Esophagus muscularis mucosa (tissue), 4 donors: Measurements from ENCODE around the gene TXNRD3. TPM values are rescaled to one million over a fixed set of nuclear protein-coding genes. Genes with fewer than 3 reads are reported as not detected.

Source experiments
- DNase-seq: peaks from one replicate; pipeline ENCODE4 v3.0.0-alpha.2; 2017; ENCODE audit errors: extremely low spot score
- H3K27ac ChIP-seq, 4 donors: fragments of 200-600 bp; sonication (generic); replicated peaks in 1 of 4; 1 replicate in 3 of 4; 2 replicates in 1 of 4; pipeline ENCODE4 v1.5.1; 2016 to 2019; ENCODE audit warnings: mild to moderate bottlenecking in 1 of 4
- H3K27me3 ChIP-seq, 4 donors: fragments of 200-600 bp; sonication (generic); one replicate each; pipeline versions ENCODE4 v1.5.1 to v1.6.0; 2016 to 2019
- H3K36me3 ChIP-seq, 4 donors: fragments of 200-600 bp; sonication (generic); one replicate each; pipeline ENCODE4 v1.5.1; 2016 to 2019
- H3K4me1 ChIP-seq, 4 donors: fragments of 200-600 bp; sonication (generic); one replicate each; pipeline ENCODE4 v1.5.1; 2016 to 2019
- H3K4me3 ChIP-seq, 4 donors: fragments of 200-600 bp; sonication (generic); 1 replicate in 2 of 4; 2 replicates in 2 of 4; pipeline ENCODE4 v1.5.1; 2016 to 2019; ENCODE audit warnings: mild to moderate bottlenecking in 4 of 4, moderate library complexity in 1 of 4
- H3K9me3 ChIP-seq, 4 donors: fragments of 200-600 bp; sonication (generic); 1 replicate in 3 of 4; 2 replicates in 1 of 4; pipeline ENCODE4 v1.5.1; 2016 to 2019
- CTCF ChIP-seq, 3 experiments: fragments of 200-600 bp in 2 of 3; fragments of 450-650 bp in 1 of 3; sonication (generic) in 2 of 3; IDR thresholded peaks; one replicate each; pipeline ENCODE4 v1.5.1; 2017 to 2019; ENCODE audit warnings: antibody characterized with exemption in 3 of 3, mild to moderate bottlenecking in 2 of 3, moderate library complexity in 1 of 3
- EP300 ChIP-seq: sonication (generic); formaldehyde crosslinking; IDR thresholded peaks from one replicate; pipeline ENCODE4 v1.6.1; 2017; ENCODE audit warnings: antibody characterized with exemption
- POLR2A ChIP-seq: fragments of 450-650 bp; IDR thresholded peaks from one replicate; pipeline ENCODE4 v1.6.1; 2017; ENCODE audit warnings: antibody characterized with exemption, moderate library complexity, mild to moderate bottlenecking, low read depth
- POLR2AphosphoS5 ChIP-seq, 2 donors: sonication (generic); formaldehyde crosslinking; IDR thresholded peaks; one replicate each; pipeline ENCODE4 v1.6.1; 2017; ENCODE audit warnings: antibody characterized with exemption in 2 of 2
- WGBS: methylation state at CpG from one replicate; pipeline ENCODE4 v1.1.5; 2018; 5-methylcytosine and 5-hydroxymethylcytosine counted together
- intact Hi-C: fragments of 100-400 bp; cut with DNase I; formaldehyde crosslinking; loops from one replicate; pipeline ENCODE4 v1.15.1; 2023
- total RNA-seq, 4 donors: library from RNA; depleted of rRNA; stranded (reverse); fragments of >200 nt; gene quantifications; one replicate each; pipeline versions ENCODE4 v1.1.0 to v1.2.1, GENCODE V29; 2016

Gene TXNRD3
- total RNA-seq, 4 donors from 2014 or later = 12.8 to 23.7 (median 18.7) TPM

- Histone ChIP-seq H3K4me3 (no peak overlapping the region), H3K27me3 (peaks cover 0 to 65% (median 0%) of the 10 kb centered on the region in 4 donors), H3K9me3 (no peaks in the 10 kb centered on the region), H3K27ac (no peak overlapping the region), H3K4me1 (peaks cover 0 to 4% (median 3%) of the 10 kb centered on the region in 4 donors), H3K36me3 (no peaks in the 10 kb centered on the region)
- TF ChIP-seq CTCF (IDR thresholded peaks at IDR 0.05) = peak in 1 of 3 experiments; percentile 25
- TF ChIP-seq EP300 = no peak
- no peak for TF ChIP-seq POLR2A
- intact Hi-C loops = no loop called here
- WGBS = 58% methylated on average over 10 of the region's 19 CpGs
- DNase-seq = peak; percentile 91
These were observed 5.3 kb upstream of the TXNRD3 start for GRCh38 chr3:126659915-126660886.

- WGBS = 92% methylated on average over 3 of the region's 3 CpGs
- no peak for TF ChIP-seq POLR2A
- peak; percentile 53 for DNase-seq
- no peaks in the 10 kb centered on the region for H3K9me3 ChIP-seq
- intact Hi-C loops = no loop called here
- H3K4me3 ChIP-seq = no peak overlapping the region
- H3K4me1 ChIP-seq = peaks cover 0 to 16% (median 11%) of the 10 kb centered on the region in 4 donors
- H3K36me3 ChIP-seq = no peaks in the 10 kb centered on the region
- H3K27ac ChIP-seq = no peak overlapping the region
- H3K27me3 ChIP-seq = peaks cover 0 to 61% (median 0%) of the 10 kb centered on the region in 4 donors
These were observed 3.7 kb upstream of the TXNRD3 start for GRCh38 chr3:126658584-126658983.

GRCh38 chr3:126657901-126658300 is 3.0 kb upstream of the TXNRD3 start:
- no peak overlapping the region for H3K4me3 ChIP-seq
- intact Hi-C loops = no loop called here
- DNase-seq = peak; percentile 42
- TF ChIP-seq POLR2AphosphoS5 (IDR thresholded peaks at IDR 0.05) (no peak), CTCF (IDR thresholded peaks at IDR 0.05) (no peak), EP300 (no peak), POLR2A (no peak)
- H3K4me1 ChIP-seq = peaks cover 0 to 21% (median 17%) of the 10 kb centered on the region in 4 donors
- WGBS = 80% methylated on average over 1 of the region's 2 CpGs
- H3K9me3 ChIP-seq = no peaks in the 10 kb centered on the region
- H3K36me3 ChIP-seq = no peaks in the 10 kb centered on the region
- H3K27me3 ChIP-seq = peaks cover 0 to 54% (median 0%) of the 10 kb centered on the region in 4 donors
- no peak overlapping the region for H3K27ac ChIP-seq

- Histone ChIP-seq H3K36me3 (no peaks in the 10 kb centered on the region), H3K4me3 (no peak overlapping the region), H3K4me1 (peaks cover 0 to 21% (median 17%) of the 10 kb centered on the region in 4 donors), H3K9me3 (no peaks in the 10 kb centered on the region), H3K27me3 (peaks cover 0 to 41% (median 0%) of the 10 kb centered on the region in 4 donors), H3K27ac (no peak overlapping the region)
- WGBS = 72% methylated on average over 8 of the region's 8 CpGs
- intact Hi-C loops = no loop called here
- DNase-seq = peak; percentile 55
- no peak for TF ChIP-seq CTCF (IDR thresholded peaks at IDR 0.05)
- TF ChIP-seq EP300 = no peak
- no peak for TF ChIP-seq POLR2A
- TF ChIP-seq POLR2AphosphoS5 (IDR thresholded peaks at IDR 0.05) = no peak
These were observed 1.6 kb upstream of the TXNRD3 start for GRCh38 chr3:126656371-126657134.

GRCh38 chr3:126655887-126656286 is 963 bp upstream of the TXNRD3 start:
- TF ChIP-seq POLR2A (no peak), POLR2AphosphoS5 (IDR thresholded peaks at IDR 0.05) (no peak), EP300 (no peak), CTCF (IDR thresholded peaks at IDR 0.05) (no peak)
- H3K4me1 ChIP-seq = peaks cover 0 to 21% (median 17%) of the 10 kb centered on the region in 4 donors
- H3K9me3 ChIP-seq = no peaks in the 10 kb centered on the region
- intact Hi-C loops = no loop called here
- no peak overlapping the region for H3K27ac ChIP-seq
- peak overlapping the region in 1 of 4 donors; percentile 93 for H3K4me3 ChIP-seq
- 95% methylated on average over 11 of the region's 11 CpGs for WGBS
- peaks cover 0 to 34% (median 0%) of the 10 kb centered on the region in 4 donors for H3K27me3 ChIP-seq
- H3K36me3 ChIP-seq = no peaks in the 10 kb centered on the region
- DNase-seq = peak; percentile 90
